GM12801 (cell line): ENCODE measurements around the gene HIC2.

Experiments
- CTCF ChIP-seq: IDR thresholded peaks from one replicate; pipeline ENCODE4 v1.5.1; 2011; ENCODE audit warnings: control low read depth; ENCODE audit not compliant: insufficient read length; ENCODE audit errors: extremely low read depth

HIC2 gene

GRCh38 chr22:21446128-21446826, 29.1 kb downstream of the HIC2 start:
- no peak for TF ChIP-seq CTCF

- TF ChIP-seq CTCF, result no peak
These were observed 29.9 kb downstream of the HIC2 start for GRCh38 chr22:21446827-21447690.

GRCh38 chr22:21447694-21448402, 30.7 kb downstream of the HIC2 start:
- TF ChIP-seq CTCF, result no peak

- TF ChIP-seq CTCF, result no peak
These were observed 31.7 kb downstream of the HIC2 start for GRCh38 chr22:21448627-21449416.

GRCh38 chr22:21449531-21450319, 32.6 kb downstream of the HIC2 start:
- no peak for TF ChIP-seq CTCF

- no peak for TF ChIP-seq CTCF
These were observed 33.2 kb downstream of the HIC2 start for GRCh38 chr22:21450320-21450831.
